Dedifferentiated amniotic fluid mesenchymal stem cell (primary cell): ENCODE data around the gene TBL1Y.
"Not testable (repeated sequence)": the region's sequence is repeated elsewhere in the genome, so short reads cannot be mapped to it uniquely, and the experiment has no call there.

ENCODE experiments used
- DNase-seq: peaks from one replicate; pipeline ENCODE4 v3.0.0-alpha.2; 2016; ENCODE audit errors: extremely low spot score

The TBL1Y gene

GRCh38 chrY:6910372-6911252, at the start of gene TBL1Y:
TBL1Y (plus strand) TSS chrY:6910697; CDS start chrY:7025085, 114,388 bp downstream.
- DNase-seq = no peak

- DNase-seq = no peak
Measured at GRCh38 chrY:6894496-6894895, 16.0 kb upstream of the TBL1Y start.

GRCh38 chrY:6895236-6895635, 15.3 kb upstream of the TBL1Y start:
- no peak for DNase-seq

- DNase-seq = not testable (repeated sequence)
Measured at GRCh38 chrY:6902116-6902515, 8.4 kb upstream of the TBL1Y start.

GRCh38 chrY:6907591-6907990, 2.9 kb upstream of the TBL1Y start:
- DNase-seq = no peak

GRCh38 chrY:6908021-6908420, 2.5 kb upstream of the TBL1Y start:
- not testable (repeated sequence) for DNase-seq

GRCh38 chrY:6909118-6909521, 1.4 kb upstream of the TBL1Y start:
- DNase-seq = no peak

- DNase-seq = no peak
Measured at GRCh38 chrY:6909856-6910255, 641 bp upstream of the TBL1Y start.

GRCh38 chrY:6911253-6911881, 870 bp downstream of the TBL1Y start, which contains the start of gene AMELY:
AMELY (minus strand) TSS chrY:6911752; CDS start chrY:6872608, 39,144 bp downstream.
- DNase-seq = no peak

GRCh38 chrY:6913362-6913761, 2.9 kb downstream of the TBL1Y start:
- DNase-seq = no peak

- no peak for DNase-seq
Measured at GRCh38 chrY:6921061-6921460, 10.6 kb downstream of the TBL1Y start.

- no peak for DNase-seq
Measured at GRCh38 chrY:6928265-6928664, 17.8 kb downstream of the TBL1Y start.

GRCh38 chrY:6929237-6929636, 18.7 kb downstream of the TBL1Y start:
- no peak for DNase-seq

- DNase-seq = no peak
Measured at GRCh38 chrY:6931779-6932396, 21.4 kb downstream of the TBL1Y start.

- DNase-seq = no peak
Measured at GRCh38 chrY:6935497-6935896, 25.0 kb downstream of the TBL1Y start.

GRCh38 chrY:6947695-6948094, 37.2 kb downstream of the TBL1Y start:
- no peak for DNase-seq

- DNase-seq = no peak
Measured at GRCh38 chrY:6948378-6948777, 37.9 kb downstream of the TBL1Y start.

GRCh38 chrY:6949947-6950346, 39.5 kb downstream of the TBL1Y start:
- no peak for DNase-seq

GRCh38 chrY:6964732-6965131, 54.2 kb downstream of the TBL1Y start:
- DNase-seq = no peak

- DNase-seq = no peak
Measured at GRCh38 chrY:6966521-6966920, 56.0 kb downstream of the TBL1Y start.

GRCh38 chrY:6967736-6968135, 57.2 kb downstream of the TBL1Y start:
- DNase-seq = no peak

GRCh38 chrY:6968191-6968590, 57.7 kb downstream of the TBL1Y start:
- no peak for DNase-seq
